OCI-LY7 (cell line): ENCODE measurements around the gene CALD1.

Experiments
- EZH2phosphoT487 ChIP-seq: fragments of 200-600 bp; sonication (generic); IDR thresholded peaks from 2 replicates; pipeline ENCODE4 v1.6.1; 2018; ENCODE audit warnings: low read depth, borderline replicate concordance, mild to moderate bottlenecking, mixed run types, antibody characterized with exemption, low read length, moderate library complexity, mixed read lengths
- TF ChIP-seq, protein P1 (sequence below): fragments of 200-600 bp; sonication (generic); conservative IDR thresholded peaks from 2 replicates; pipeline ENCODE4 v1.5.1; 2014; ENCODE audit warnings: mild to moderate bottlenecking, antibody characterized with exemption, low read length, moderate library complexity, mixed read lengths

DNA sequence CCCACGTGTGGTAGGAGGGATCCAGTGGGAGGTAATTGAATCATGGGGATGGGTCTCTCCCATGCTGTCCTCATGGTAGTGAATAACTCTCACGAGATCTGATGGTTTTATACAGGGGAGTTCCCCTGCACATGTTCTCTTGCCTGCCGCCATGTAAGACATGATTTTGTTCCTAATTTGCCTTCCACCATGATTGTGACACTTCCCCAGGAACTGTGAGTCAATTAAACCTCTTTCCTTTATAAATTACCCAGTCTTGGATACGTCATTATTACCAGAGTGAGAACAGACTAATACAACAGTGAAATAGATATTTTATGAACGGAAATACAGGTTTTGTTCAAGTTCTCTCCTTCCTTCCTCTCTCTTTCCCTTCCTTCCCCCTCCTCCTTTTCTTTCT is 15.8 kb downstream of the CALD1 start:
- TF ChIP-seq, protein P1, sequence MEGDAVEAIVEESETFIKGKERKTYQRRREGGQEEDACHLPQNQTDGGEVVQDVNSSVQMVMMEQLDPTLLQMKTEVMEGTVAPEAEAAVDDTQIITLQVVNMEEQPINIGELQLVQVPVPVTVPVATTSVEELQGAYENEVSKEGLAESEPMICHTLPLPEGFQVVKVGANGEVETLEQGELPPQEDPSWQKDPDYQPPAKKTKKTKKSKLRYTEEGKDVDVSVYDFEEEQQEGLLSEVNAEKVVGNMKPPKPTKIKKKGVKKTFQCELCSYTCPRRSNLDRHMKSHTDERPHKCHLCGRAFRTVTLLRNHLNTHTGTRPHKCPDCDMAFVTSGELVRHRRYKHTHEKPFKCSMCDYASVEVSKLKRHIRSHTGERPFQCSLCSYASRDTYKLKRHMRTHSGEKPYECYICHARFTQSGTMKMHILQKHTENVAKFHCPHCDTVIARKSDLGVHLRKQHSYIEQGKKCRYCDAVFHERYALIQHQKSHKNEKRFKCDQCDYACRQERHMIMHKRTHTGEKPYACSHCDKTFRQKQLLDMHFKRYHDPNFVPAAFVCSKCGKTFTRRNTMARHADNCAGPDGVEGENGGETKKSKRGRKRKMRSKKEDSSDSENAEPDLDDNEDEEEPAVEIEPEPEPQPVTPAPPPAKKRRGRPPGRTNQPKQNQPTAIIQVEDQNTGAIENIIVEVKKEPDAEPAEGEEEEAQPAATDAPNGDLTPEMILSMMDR: no peak
- no peak for TF ChIP-seq EZH2phosphoT487
